Liver (tissue), 3 donors: ENCODE measurements around the gene TJAP1.
"Not testable (repeated sequence)": the region's sequence is repeated elsewhere in the genome, so short reads cannot be mapped to it uniquely, and the experiment has no call there.

Experiments used
- EGR1 ChIP-seq, 2 donors: IDR thresholded peaks; 2 replicates each; pipeline ENCODE4 v1.6.1; 2016 to 2018; ENCODE audit warnings: antibody characterized with exemption in 2 of 2, low read depth in 2 of 2
- GABPA ChIP-seq, 2 donors: IDR thresholded peaks in 1 of 2; conservative IDR thresholded peaks in 1 of 2; 2 replicates each; pipeline ENCODE4 v1.6.1; 2016; ENCODE audit warnings: antibody characterized with exemption in 2 of 2, mild to moderate bottlenecking in 1 of 2, moderate library complexity in 1 of 2
- HNF4G ChIP-seq: IDR thresholded peaks from 2 replicates; pipeline ENCODE4 v1.6.1; 2016; ENCODE audit warnings: antibody characterized with exemption
- JUND ChIP-seq, 2 donors: IDR thresholded peaks; 2 replicates each; pipeline ENCODE4 v1.6.1; 2016; ENCODE audit warnings: antibody characterized with exemption in 2 of 2
- RAD21 ChIP-seq, 2 donors: IDR thresholded peaks; 2 replicates each; pipeline ENCODE4 v1.6.1; 2016; ENCODE audit warnings: antibody characterized with exemption in 2 of 2, mild to moderate bottlenecking in 2 of 2
- RXRA ChIP-seq, 2 donors: IDR thresholded peaks; 2 replicates each; pipeline ENCODE4 v1.6.1; 2017 to 2018; ENCODE audit warnings: antibody characterized with exemption in 2 of 2, mild to moderate bottlenecking in 1 of 2
- SP1 ChIP-seq: IDR thresholded peaks from 2 replicates; pipeline ENCODE4 v1.6.1; 2018; ENCODE audit warnings: antibody characterized with exemption, mild to moderate bottlenecking
- TAF1 ChIP-seq: conservative IDR thresholded peaks from 2 replicates; pipeline ENCODE4 v1.6.1; 2016; ENCODE audit warnings: antibody characterized with exemption, mild to moderate bottlenecking
- YY1 ChIP-seq: IDR thresholded peaks from 2 replicates; pipeline ENCODE4 v1.6.1; 2016; ENCODE audit warnings: antibody characterized with exemption, mild to moderate bottlenecking
- TF ChIP-seq, protein P1 (sequence below): fragments of 150-350 bp; IDR thresholded peaks from 2 replicates; pipeline ENCODE4 v1.5.1; 2017; ENCODE audit warnings: improper control_type of control experiment, low read depth, low read length; ENCODE audit not compliant: missing input control
- TF ChIP-seq, protein P2 (sequence below): IDR thresholded peaks from 2 replicates; pipeline ENCODE4 v1.6.1; 2016; ENCODE audit warnings: antibody characterized with exemption, mild to moderate bottlenecking
- TF ChIP-seq, protein P3 (sequence below): IDR thresholded peaks from 2 replicates; pipeline ENCODE4 v1.6.1; 2016; ENCODE audit warnings: antibody characterized with exemption
- TF ChIP-seq, protein P4 (sequence below): IDR thresholded peaks from 2 replicates; pipeline ENCODE4 v1.6.1; 2016; ENCODE audit warnings: antibody characterized with exemption
- donor health status: healthy.
- donor health status: healthy.

DNA sequence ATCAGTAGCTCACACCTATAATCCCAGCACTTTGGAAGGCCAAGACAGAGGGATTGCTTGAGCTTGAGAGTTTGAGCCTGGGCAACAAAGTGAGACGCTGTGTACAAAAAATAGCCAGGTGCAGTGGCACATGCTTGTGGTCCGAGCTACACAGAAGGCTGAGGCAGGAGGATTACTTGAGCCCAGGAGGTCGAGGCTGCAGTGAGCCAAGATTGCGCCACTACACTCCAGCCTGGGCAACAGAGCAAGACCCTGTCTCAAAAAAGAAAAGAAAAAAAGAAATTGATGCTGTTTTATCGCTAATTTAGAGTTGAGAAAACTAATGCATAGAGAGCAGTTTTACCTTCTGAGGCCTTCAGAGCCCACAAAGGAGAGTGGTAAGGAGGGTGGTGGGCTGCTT is 20.9 kb downstream of the TJAP1 start:
- TF ChIP-seq, protein P1, sequence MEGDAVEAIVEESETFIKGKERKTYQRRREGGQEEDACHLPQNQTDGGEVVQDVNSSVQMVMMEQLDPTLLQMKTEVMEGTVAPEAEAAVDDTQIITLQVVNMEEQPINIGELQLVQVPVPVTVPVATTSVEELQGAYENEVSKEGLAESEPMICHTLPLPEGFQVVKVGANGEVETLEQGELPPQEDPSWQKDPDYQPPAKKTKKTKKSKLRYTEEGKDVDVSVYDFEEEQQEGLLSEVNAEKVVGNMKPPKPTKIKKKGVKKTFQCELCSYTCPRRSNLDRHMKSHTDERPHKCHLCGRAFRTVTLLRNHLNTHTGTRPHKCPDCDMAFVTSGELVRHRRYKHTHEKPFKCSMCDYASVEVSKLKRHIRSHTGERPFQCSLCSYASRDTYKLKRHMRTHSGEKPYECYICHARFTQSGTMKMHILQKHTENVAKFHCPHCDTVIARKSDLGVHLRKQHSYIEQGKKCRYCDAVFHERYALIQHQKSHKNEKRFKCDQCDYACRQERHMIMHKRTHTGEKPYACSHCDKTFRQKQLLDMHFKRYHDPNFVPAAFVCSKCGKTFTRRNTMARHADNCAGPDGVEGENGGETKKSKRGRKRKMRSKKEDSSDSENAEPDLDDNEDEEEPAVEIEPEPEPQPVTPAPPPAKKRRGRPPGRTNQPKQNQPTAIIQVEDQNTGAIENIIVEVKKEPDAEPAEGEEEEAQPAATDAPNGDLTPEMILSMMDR: not testable (repeated sequence)
- TF ChIP-seq, protein P2, sequence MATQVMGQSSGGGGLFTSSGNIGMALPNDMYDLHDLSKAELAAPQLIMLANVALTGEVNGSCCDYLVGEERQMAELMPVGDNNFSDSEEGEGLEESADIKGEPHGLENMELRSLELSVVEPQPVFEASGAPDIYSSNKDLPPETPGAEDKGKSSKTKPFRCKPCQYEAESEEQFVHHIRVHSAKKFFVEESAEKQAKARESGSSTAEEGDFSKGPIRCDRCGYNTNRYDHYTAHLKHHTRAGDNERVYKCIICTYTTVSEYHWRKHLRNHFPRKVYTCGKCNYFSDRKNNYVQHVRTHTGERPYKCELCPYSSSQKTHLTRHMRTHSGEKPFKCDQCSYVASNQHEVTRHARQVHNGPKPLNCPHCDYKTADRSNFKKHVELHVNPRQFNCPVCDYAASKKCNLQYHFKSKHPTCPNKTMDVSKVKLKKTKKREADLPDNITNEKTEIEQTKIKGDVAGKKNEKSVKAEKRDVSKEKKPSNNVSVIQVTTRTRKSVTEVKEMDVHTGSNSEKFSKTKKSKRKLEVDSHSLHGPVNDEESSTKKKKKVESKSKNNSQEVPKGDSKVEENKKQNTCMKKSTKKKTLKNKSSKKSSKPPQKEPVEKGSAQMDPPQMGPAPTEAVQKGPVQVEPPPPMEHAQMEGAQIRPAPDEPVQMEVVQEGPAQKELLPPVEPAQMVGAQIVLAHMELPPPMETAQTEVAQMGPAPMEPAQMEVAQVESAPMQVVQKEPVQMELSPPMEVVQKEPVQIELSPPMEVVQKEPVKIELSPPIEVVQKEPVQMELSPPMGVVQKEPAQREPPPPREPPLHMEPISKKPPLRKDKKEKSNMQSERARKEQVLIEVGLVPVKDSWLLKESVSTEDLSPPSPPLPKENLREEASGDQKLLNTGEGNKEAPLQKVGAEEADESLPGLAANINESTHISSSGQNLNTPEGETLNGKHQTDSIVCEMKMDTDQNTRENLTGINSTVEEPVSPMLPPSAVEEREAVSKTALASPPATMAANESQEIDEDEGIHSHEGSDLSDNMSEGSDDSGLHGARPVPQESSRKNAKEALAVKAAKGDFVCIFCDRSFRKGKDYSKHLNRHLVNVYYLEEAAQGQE: not testable (repeated sequence)
- not testable (repeated sequence) for TF ChIP-seq EGR1 (IDR thresholded peaks at IDR 0.05; ENCODE audit: low read depth in 2 of 2); TAF1; RXRA (IDR thresholded peaks at IDR 0.05); JUND (IDR thresholded peaks at IDR 0.05); GABPA (IDR thresholded peaks at IDR 0.05 in 1 of 2, conservative IDR thresholded peaks at IDR 0.05 in 1 of 2); YY1; SP1; HNF4G; RAD21 (IDR thresholded peaks at IDR 0.05)
- TF ChIP-seq, protein P3, sequence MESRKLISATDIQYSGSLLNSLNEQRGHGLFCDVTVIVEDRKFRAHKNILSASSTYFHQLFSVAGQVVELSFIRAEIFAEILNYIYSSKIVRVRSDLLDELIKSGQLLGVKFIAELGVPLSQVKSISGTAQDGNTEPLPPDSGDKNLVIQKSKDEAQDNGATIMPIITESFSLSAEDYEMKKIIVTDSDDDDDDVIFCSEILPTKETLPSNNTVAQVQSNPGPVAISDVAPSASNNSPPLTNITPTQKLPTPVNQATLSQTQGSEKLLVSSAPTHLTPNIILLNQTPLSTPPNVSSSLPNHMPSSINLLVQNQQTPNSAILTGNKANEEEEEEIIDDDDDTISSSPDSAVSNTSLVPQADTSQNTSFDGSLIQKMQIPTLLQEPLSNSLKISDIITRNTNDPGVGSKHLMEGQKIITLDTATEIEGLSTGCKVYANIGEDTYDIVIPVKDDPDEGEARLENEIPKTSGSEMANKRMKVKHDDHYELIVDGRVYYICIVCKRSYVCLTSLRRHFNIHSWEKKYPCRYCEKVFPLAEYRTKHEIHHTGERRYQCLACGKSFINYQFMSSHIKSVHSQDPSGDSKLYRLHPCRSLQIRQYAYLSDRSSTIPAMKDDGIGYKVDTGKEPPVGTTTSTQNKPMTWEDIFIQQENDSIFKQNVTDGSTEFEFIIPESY: not testable (repeated sequence)
- TF ChIP-seq, protein P4, sequence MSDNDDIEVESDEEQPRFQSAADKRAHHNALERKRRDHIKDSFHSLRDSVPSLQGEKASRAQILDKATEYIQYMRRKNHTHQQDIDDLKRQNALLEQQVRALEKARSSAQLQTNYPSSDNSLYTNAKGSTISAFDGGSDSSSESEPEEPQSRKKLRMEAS: not testable (repeated sequence)
